NCI-H345 (cell line): ENCODE data around the gene INTS11.

Source experiments
- DNase-seq: peaks from one replicate; lab custom pipeline; 2025; lab: John Stamatoyannopoulos, UW

Gene INTS11

DNA sequence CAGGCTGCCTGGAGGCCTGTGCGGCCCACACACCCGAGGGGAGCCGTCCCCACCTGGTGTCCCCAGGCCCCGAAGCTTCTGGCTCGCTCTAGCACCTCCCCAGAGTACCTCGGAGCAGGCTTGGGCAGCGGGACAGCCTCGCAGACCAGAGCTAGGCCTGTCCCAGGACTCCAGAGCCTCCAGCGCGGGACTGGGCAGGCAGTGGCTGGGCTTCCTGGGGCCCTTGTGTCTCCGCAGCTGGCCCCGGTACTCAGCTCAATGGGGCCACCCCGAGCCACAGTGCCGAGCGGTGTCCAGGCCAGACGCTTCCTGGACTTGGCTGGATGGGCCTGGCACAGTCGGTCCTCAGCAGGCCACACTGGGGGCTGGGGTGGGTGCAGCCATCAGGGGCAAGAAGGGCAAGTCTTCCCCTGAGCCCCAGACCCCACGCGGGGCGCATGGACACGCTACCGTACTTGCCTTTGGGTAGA is 39.3 kb downstream of the INTS11 start:
- no peak for DNase-seq

DNA sequence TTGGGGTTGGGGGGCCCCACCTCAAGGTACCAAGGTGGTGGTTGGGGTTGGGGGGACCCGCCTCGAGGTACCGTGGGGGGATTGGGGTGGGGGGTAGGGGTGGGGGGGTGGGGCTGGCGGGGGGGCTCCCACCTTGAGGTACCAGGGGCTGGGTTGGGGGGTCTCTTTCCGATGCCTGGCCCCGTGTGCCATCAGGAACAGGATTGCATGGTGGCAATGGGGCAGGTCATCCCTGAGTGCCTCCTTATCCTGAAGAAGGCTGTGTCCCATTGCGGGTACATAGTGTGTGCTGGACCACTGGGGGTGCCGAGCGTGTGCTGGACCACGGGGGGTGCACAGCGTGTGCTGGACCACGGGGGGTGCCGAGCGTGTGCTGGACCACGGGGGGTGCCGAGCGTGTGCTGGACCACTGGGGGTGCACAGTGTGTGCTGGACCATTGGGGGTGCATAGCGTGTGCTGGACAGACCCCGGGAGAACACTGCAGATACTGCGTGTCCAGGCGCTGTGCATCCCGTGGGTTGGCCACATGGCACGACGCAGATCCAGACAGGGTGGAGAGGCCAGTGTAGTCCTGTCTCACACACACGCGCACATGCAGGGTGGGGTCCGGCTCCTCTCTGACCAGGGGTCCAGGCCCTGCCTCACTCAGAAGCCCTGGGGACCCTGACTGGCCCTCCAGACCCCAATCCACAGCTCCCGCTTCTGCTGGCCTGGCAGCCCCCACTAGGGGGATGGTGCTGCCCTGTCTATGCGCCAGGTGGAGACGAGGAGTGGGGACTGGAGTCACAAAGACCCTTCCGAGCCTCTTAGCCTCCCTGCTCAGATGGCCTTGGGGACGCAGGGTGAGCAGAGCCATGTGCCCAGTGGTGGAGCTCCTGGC is 40.0 kb downstream of the INTS11 start:
- no peak for DNase-seq

DNA sequence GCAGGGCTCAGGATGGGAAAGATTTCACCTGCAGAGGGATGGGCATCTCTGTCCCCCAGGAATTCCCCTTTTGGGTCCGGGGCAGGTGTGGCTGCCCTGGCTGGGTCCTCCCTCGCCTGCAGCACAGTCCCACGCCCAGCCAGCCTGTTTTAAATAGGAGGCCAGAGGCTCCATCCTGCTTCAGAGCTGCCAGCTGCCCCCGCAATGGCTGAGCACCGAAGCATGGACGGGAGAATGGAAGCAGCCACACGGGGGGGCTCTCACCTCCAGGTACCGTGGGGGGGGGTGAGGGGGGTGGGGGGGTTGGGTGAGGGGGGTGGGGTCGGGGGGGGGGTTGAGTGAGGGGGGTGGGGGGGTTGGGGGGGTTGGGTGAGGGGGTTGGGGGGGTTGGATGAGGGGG is 40.6 kb downstream of the INTS11 start:
- DNase-seq: peak; percentile 55

DNA sequence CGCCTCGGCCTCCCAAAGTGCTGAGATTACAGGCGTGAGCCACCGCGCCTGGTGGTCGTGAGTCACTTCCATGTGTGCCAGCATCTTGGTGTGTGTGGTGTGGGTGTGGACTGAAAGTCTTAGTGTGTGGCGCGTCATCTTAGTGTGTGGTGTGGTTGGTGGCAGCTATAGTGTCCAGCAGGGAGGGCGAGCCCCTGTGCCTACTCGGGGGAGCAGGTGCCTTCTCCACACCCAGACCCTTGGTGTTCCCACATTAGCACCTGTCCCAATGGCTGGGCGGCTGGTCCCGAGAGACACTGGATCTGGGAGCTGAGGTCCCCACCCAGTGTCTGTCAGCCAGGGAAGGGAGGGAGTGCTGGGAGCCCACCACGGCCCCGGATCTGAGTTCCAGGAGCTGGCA is 41.5 kb downstream of the INTS11 start:
- DNase-seq: no peak

DNA sequence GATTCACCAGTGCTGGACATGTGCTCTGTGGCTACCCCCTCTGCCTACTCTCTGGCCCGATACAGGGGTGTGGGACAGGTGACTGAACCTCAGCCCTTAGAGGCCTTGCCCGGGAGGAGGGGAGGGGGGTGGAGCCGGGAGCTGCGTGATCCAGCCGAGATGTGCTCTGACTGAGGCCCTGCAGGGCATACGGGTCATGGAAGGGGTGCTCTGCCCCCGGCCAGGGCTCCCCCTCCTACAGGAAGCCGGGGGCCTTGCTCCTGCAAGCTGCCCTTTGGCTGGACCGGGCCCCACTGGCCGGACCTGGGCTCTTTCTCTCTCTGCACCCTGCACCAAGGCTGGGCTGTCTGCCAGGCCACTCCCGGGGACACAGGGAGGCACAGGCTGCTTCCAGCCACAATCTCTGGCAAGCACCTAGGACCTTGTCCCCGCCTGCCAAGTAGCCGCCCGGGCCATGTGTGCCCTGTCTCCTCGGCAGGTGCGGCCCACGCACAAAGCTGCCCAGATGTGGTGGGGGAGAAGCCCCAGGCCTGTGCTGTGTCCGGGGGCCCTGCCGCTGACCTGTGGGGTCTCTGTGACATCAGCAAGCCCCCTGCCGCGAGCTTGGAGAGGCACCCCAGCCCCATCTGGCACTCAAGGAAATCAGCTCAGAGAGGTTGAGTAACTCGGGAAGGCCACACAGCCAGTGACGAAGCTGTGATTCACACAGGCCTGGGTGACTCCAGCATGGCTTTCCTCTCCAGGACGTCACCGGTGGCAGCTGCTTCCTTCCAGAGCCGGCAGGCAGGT is 42.7 kb downstream of the INTS11 start:
- no peak for DNase-seq

DNA sequence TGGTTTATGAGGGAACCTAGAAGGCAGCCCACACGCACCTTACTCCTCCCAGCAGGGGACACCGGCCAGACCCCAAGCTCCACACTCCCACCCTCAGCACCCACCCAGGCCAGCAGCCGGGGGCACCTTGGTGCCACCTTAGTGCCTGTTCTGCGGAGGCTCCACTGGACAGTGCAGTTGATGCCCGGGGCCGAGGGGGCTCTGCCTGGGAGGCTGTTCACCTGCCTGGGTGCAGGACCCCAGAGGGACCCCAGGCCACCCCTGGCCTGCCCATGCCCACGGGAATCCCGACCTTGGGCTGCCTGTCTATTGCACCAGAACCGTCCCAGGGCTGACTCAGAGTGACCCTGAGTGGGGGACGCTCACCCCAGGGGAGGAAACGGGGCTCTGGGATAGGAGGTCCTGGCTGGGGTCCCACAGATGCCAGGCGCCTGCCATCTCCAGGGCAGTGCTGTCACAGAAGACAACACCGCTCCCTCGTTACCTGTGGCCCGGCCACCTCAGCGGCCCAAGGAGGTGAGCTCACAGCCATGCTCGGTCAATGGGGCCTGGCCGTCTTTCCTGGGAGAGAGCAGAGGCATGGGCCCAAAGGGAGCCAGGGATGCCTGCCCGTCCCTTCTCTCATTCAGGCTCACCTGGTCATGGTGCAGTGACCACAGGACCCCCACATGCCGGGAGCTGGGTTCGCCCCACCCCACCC is 43.5 kb downstream of the INTS11 start:
- no peak for DNase-seq

DNA sequence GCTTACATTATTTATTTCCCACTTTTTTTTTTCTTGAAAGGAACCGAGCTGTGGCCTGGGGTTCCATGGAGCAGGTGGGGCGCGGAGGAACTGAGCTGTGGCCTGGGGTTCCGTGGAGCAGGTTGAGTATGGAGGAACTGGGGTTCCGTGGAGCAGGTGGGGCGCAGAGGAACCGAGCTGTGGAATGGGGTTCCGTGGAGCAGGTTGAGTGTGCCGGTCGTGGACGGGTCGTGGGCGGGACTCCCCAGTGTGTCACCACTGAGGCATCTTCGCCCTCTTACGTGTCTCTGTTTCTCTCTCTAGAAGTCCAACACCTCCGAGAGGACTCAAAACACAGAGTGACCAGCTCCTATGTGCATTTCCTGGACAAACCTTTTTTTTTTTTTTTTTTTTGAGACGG is 45.4 kb downstream of the INTS11 start:
- no peak for DNase-seq

DNA sequence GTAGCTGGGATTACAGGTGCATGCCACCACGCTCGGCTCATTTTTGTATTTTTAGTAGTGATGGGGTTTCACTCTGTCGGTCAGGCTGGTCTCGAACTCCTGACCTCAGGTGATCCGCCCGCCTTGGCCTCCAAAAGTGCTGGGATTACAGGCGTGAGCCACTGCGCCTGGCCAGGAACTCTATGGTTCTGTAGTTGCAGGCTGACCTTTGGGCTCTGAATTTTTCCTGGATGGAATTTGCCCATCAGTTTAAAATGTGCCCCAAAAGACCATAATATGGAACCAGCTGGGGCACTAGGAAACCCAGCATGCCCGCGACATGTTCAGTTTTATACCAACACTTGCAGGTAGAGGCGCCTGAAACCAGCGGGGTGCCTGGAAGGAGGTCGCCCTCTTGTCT is 45.8 kb downstream of the INTS11 start:
- no peak for DNase-seq

DNA sequence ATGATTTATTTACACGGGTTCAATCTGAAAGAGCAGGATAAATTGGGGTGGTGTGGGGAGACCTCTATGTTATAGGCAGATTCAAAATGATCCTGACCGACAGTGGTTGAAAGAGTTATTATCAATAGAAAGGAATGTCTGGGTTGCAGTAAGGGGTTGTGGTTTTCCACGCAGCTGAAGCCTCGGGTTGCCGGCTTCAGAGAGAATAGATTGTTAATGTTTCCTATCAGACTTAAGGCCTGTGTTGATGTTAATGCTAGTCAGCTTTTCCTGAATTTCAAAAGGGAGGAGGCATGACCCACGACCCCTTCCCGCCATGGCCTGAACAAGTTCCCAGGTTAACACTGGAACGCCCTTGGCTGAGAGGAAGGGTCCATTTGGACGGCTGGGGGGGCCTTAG is 48.6 kb downstream of the INTS11 start:
- DNase-seq: no peak

DNA sequence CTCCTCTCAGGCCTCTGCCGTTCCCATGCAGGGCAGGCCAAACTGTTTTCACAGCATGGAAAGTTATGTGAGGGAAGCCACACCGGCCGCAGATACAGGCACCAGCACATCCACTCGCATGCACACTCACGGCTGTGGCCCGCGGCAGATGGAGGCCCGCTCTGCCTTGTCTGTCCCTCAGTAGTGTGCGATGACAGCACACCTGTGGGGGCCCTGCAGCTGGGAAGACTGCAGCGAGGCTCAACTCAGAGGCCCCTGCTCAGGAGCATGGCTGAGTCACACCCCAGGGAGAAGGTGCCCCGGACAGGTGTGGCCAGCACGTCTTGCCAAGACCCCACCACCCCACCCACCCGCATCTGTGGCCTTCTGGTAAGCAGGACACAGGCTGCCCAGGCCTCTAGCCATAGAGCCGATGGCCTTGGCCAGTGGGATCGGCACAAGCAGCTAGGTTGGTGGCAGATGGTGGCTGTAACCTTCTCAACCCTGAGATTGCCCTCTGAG is 49.5 kb downstream of the INTS11 start:
- no peak for DNase-seq

DNA sequence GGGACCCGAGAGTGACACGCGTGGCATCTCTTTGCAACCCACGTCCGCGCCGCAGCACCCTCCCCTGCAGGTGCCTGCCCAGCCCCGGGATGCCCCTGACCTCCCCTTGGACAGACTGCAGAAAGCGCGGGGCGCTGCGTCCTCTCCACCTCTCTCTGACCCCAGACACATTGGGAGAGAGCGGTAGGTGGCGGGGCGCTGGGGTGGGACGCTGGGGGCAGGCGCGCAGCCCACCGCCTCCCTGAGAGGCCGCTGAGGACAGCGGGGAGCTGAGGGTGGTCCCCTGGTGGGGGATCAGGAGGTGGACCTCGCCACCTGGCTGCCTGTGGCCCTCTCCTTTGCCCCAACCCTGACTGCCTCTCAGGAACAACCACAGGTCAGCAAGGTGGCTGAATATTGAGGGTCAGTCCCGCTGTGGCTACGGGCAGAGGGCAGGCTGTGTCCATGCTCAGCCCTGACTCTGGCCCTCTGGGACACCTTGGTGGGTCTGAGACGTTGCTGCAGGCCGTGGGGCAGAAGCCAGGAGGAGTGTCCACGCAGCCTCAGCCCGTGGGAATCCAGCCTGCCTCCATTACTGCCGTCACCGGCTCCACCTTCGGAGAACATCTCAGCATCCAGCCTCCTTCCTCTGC is 50.0 kb downstream of the INTS11 start:
- no peak for DNase-seq

DNA sequence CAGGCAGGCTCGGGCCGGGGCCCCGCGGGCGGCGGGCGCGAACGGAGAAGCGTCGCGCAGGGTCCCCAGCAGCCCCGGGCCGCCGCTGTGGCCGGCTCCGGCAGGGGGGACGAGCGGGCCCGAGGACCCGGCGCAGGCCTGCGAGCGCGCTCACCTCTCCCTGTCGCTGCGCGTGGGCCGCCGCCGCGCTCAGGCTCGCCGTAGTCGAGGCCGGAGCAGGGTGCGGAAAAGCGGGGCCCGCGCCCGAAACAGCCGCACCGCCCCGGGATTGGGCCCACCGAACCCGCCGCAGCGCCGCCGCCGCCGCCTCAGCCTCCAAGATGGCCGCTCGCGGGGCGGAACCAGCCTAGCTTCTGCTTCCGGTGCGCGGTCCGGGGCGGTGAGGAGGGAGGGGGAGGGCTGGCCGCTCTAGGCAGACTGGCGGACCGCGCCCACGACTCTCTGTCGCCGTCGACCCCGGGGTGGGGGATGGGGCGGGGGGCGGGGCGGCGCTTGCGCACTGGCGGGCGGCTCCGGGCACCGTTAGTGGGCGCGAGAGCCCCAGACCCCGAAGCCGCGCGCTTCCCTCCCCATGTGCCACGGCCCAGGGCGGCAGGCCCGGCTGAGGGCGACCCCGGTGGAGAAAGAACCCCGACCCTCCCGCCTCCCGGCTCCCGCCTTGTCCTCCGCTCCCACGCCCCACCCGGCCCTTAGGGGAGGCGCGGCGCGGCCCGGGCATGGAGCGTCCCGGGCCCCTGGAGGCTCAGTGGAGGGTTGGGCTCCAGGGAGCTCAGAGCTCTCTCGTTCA is 50.8 kb downstream of the INTS11 start, which contains the start of gene UBE2J2:
TSS of gene UBE2J2 (minus strand) at position 343 of the 787 bp plus-strand sequence. CDS start 5,862 bp downstream, outside the sequence.
- DNase-seq: peak; percentile 91

DNA sequence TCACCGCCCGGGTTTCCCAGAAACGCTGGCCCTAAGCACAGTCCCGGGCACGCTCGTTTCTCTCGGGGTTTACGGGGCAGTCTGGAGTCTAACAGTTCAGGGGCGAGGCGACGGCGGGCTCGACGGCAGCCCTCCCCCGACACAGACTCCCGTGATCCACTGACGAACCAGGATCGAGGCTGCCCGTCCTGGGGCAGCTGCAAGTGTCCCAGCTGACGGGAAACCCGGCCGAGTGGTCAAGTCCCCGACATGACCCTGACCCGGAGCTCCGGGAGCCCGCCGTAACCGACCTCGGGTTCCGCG is 51.3 kb downstream of the INTS11 start:
- DNase-seq: no peak

DNA sequence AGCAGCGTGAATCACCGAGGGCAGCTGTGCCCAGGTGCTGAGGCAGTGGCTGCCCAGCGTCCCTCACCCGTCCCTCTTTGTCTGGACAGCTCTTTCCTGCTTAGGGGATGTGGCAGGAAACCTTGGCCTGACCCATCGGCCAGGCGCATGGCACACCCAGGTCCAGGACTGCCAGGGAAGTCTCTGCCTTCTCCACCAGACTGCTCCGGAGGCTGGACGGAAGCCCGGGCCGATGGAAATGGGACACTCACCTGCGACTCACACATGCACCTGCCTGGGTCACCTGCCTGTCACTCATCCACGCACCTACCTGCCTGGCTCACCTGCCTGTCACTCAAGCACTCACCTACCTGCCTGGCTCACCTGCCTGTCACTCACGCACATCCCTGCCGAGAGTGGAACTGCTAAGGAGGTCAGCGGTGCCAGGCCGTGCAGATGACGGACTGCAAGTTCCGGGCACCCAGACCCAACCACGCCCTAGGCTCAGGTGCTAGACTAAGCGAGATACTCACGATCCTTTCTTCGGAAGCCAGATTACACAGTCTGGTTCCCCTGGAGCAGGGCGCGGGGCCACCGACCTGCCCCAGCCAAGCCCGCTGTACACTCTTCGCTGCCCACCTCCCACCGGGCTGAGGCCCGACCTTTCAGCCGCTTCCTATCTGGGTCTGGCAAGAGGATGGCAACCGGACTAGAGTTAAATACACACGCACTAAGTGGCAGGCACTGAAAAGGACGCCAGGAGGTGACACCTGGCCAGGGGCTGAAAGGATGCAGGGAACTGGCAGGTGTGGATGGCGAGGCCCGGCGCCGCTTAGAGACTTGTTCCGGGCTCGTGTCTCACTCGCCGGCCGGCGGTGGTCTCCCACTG is 51.9 kb downstream of the INTS11 start:
- DNase-seq: no peak

DNA sequence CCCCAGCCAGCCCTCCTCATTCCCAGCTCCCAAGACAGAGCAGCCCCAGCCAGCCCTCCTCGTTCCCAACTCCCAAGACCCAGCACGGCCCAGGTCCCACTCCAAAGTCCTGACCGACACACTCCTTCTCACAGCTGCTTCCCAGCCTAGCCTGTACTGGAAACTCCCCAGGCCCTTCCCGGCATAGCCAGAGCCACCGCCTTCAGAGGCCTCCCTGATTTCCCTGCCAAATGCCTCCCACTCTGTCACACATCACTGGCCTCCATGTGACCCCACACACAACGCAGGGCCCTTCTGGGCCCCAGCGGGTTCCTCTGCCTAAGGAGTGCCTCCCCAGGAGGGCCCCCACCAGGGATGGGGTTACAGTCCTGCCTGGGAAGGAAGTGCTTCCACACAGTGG is 53.6 kb downstream of the INTS11 start:
- no peak for DNase-seq

DNA sequence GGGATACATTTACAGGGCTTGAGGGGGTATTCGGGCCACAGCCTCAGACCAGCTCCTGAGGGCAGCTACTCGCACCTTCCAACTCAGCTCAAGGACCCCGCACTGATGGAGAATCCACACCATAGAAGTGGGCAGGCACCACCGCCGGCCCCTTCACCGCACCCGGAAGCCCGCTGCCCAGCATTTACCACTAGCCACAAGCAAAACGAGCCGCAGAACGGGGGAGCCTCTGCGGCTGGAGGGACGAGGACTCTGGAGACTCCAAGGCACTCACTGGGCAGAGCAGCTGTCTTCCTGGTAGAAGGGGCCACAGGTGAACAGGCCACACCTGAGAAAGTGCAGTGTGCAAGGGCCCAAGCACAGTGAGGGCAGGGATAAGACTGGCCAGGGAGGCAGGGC is 56.2 kb downstream of the INTS11 start:
- DNase-seq: no peak

DNA sequence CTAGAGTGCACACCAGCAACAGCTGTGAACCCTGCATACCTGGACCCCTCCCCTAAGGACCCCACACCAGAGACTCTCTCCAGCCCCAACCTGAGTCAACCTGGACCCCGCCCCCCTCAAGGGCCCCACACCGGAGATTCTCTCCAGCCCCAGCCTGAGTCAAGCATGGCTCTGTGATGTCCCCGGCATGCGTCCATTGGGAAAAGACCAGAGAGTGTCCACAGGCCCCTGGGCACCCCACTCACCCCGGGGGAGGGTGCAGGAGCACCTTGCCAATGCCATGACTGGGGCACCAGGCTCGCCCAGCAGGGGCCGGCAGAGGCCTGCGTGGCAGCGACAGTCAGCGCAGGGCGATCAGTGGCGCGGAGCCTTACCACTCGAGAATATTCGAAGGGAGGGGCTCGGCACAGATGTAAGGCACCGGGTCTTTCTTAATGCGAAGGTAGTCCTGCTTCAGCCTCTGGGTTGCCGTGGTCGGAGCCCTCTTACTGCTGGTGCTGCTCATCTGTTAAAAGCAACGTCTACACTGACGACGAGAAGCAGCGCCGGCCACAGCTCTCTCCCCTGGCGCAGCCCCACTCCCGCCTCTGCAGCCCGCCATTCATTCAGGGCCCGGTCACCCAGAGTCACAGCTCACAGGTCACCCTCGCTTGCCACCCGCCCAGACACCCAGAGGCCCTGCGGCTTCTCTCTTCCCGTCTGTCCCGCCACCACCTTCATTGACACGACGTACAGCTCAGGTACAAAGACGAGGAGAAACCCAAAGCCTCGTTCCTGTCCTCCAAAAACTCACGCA is 56.8 kb downstream of the INTS11 start:
- no peak for DNase-seq

DNA sequence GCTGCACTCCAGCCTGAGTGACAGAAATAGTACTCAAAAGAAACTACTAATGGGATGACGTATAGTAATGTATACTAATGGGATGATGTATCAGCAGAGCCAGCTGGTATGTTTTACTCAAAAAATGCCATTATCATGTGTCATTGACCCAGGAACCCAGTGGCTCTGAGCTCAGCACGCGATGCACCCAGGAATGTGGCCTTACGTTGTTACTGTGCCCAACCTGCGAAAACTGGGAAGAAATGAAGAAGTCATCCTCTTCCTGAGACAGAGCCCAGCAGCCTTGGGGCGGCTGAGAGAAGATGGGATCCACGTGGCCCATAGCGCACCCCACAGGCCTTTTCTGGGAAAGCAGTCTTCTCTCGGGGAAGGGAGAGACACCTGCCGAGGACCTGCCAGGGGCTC is 59.6 kb downstream of the INTS11 start:
- no peak for DNase-seq

DNA sequence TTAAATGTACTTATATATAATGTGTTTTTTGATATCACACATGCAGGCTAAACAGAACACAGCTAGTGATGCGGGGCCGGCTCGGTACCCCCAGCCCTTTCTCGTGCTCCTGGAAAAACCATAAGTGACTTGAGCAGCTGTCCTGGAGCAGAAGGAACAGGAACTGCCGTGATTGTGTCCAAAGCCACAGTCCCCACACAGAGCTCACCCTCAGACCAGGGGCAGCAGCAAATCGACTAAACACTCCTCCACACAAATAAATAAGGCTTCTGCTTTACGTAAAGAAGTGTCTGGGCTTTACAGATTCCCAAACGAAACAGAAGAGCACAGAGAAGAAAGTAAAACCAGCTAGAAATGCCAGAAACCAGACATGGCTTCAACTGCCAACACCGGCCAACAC is 60.4 kb downstream of the INTS11 start:
- no peak for DNase-seq
